22Rv1 (cell line): ENCODE results near the gene TMEM186.

Source experiments
- H3K27ac ChIP-seq: fragments of 450-650 bp; 2 replicates; pipeline ENCODE4 v1.5.1; 2017
- CTCF ChIP-seq: fragments of 450-650 bp; IDR thresholded peaks from 2 replicates; pipeline ENCODE4 v1.5.1; 2017; ENCODE audit warnings: mild to moderate bottlenecking
- ZFX ChIP-seq: fragments of 450-650 bp; IDR thresholded peaks from 2 replicates; pipeline ENCODE4 v1.6.1; 2017; ENCODE audit warnings: antibody characterized with exemption, borderline replicate concordance

The TMEM186 gene

GRCh38 chr16:8818504-8819270 is 21.2 kb upstream of the TMEM186 start:
- TF ChIP-seq ZFX = no peak
- no peak for TF ChIP-seq CTCF
- H3K27ac ChIP-seq = no peak overlapping the region

- H3K27ac ChIP-seq = no peak overlapping the region
- no peak for TF ChIP-seq ZFX
Observed at GRCh38 chr16:8816967-8817655, 19.7 kb upstream of the TMEM186 start.

- TF ChIP-seq ZFX = no peak
- no peak for TF ChIP-seq CTCF
- no peak overlapping the region for H3K27ac ChIP-seq
Observed at GRCh38 chr16:8814095-8814806, 16.8 kb upstream of the TMEM186 start.

- H3K27ac ChIP-seq = no peak overlapping the region
- no peak for TF ChIP-seq CTCF
- TF ChIP-seq ZFX = no peak
Observed at GRCh38 chr16:8812162-8812843, 14.9 kb upstream of the TMEM186 start.

GRCh38 chr16:8808613-8809353 is 11.3 kb upstream of the TMEM186 start:
- TF ChIP-seq ZFX (no peak), CTCF (no peak)

GRCh38 chr16:8808009-8808408 is 10.6 kb upstream of the TMEM186 start:
- no peak overlapping the region for H3K27ac ChIP-seq
- TF ChIP-seq ZFX = no peak
- TF ChIP-seq CTCF = no peak

More at GRCh38 chr16:8808613-8809353, 11.3 kb upstream of the TMEM186 start:
- H3K27ac ChIP-seq = no peak overlapping the region

- H3K27ac ChIP-seq = no peak overlapping the region
- TF ChIP-seq CTCF (no peak), ZFX (no peak)
Observed at GRCh38 chr16:8807189-8807588, 9.8 kb upstream of the TMEM186 start.
